ENCODE measurements around the gene SPOCK1.

SPOCK1 gene

DNA sequence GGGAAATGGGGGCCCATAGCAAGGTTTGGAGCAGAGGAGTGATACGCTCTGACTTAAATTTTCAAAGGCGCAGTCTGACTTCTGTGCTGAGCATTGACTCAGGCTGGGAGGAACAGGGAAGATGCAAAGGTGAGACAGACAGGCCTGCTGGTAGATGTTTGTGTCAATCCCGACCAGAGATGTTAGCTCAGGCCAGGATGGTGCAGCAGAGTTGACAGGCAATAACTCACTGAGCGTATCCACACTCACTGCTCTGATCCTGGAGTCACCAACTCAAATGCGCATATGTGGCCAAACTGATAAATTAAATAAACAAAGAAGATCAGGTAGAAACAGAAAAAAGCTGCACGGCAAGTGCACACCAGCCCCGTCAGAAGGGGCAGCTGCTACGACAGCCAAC, 95.3 kb downstream of the SPOCK1 start:
- H3K27ac ChIP-seq (ENCODE audit: low read length) = no peak overlapping the region
- no peaks in the 10 kb centered on the region for H3K9me3 ChIP-seq (ENCODE audit: insufficient read depth, low read depth, low read length)
- no peak overlapping the region for H3K9ac ChIP-seq (ENCODE audit: low read depth, low read length)
- no peak overlapping the region for H3K4me3 ChIP-seq (ENCODE audit: low read length)
- H3K27me3 ChIP-seq (ENCODE audit: insufficient read depth, low read length) = no peaks in the 10 kb centered on the region
- H3K4me1 ChIP-seq (ENCODE audit: insufficient read depth, low read length) = no peaks in the 10 kb centered on the region
- no peaks in the 10 kb centered on the region for H3K36me3 ChIP-seq (ENCODE audit: insufficient read depth, low read depth, low read length)

DNA sequence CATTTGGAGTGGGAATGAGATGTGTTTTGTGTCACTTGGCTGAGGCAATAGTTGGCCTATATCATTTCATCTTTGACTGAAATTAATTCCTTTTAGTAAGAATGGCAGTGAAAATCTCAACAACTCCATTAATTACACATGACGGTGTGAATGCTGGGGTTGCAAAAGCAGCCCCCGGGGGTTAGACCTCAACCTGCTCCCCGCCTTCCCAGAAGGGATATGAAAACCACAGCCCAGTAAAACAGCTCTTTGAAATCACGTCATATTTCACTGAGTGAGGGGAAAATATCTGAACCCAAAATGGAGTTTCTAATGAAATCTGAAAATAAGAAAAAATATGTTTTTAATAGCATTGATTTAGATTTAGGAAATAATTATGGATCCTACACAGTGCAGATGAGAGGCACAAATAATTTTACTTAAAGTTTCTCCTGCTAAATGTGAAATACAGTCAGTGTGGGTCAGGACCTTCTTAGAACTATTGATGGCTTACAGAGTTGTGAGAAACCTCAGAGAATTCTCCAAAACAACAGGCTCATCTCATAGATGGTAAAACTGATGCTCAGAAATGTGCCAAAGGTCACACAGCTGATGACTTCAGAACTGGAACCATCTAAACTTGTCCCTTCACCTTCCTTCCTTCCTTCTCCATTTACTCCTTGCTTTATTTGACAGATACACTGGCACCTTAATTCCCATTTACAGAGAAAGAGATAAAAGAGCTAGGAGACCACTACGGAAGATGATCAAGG, 96.5 kb downstream of the SPOCK1 start:
- Histone ChIP-seq H3K27ac (ENCODE audit: low read length) (no peak overlapping the region), H3K36me3 (ENCODE audit: insufficient read depth, low read depth, low read length) (no peaks in the 10 kb centered on the region), H3K9ac (ENCODE audit: low read depth, low read length) (no peak overlapping the region), H3K4me1 (ENCODE audit: insufficient read depth, low read length) (no peaks in the 10 kb centered on the region), H3K27me3 (ENCODE audit: insufficient read depth, low read length) (no peaks in the 10 kb centered on the region), H3K9me3 (ENCODE audit: insufficient read depth, low read depth, low read length) (no peaks in the 10 kb centered on the region), H3K4me3 (ENCODE audit: low read length) (no peak overlapping the region)

- H3K4me3 ChIP-seq (ENCODE audit: low read length) = no peak overlapping the region
- H3K27ac ChIP-seq (ENCODE audit: low read length) = no peak overlapping the region
- no peaks in the 10 kb centered on the region for H3K36me3 ChIP-seq (ENCODE audit: insufficient read depth, low read depth, low read length)
Measured at GRCh38 chr5:137401946-137402345, 97.2 kb downstream of the SPOCK1 start.

GRCh38 chr5:137400571-137400970, 98.6 kb downstream of the SPOCK1 start:
- H3K4me1 ChIP-seq (ENCODE audit: insufficient read depth, low read length) = no peaks in the 10 kb centered on the region

More at GRCh38 chr5:137401946-137402345, 97.2 kb downstream of the SPOCK1 start:
- H3K27me3 ChIP-seq (ENCODE audit: insufficient read depth, low read length) = no peaks in the 10 kb centered on the region
- H3K4me1 ChIP-seq (ENCODE audit: insufficient read depth, low read length) = no peaks in the 10 kb centered on the region
- no peaks in the 10 kb centered on the region for H3K9me3 ChIP-seq (ENCODE audit: insufficient read depth, low read depth, low read length)
- no peak overlapping the region for H3K9ac ChIP-seq (ENCODE audit: low read depth, low read length)

GRCh38 chr5:137399911-137400310, 99.2 kb downstream of the SPOCK1 start:
- Histone ChIP-seq H3K9ac (ENCODE audit: low read depth, low read length) (no peak overlapping the region), H3K27me3 (ENCODE audit: insufficient read depth, low read length) (no peaks in the 10 kb centered on the region), H3K9me3 (ENCODE audit: insufficient read depth, low read depth, low read length) (no peaks in the 10 kb centered on the region), H3K4me1 (ENCODE audit: insufficient read depth, low read length) (no peaks in the 10 kb centered on the region), H3K27ac (ENCODE audit: low read length) (no peak overlapping the region), H3K4me3 (ENCODE audit: low read length) (no peak overlapping the region), H3K36me3 (ENCODE audit: insufficient read depth, low read depth, low read length) (no peaks in the 10 kb centered on the region)

More at GRCh38 chr5:137400571-137400970, 98.6 kb downstream of the SPOCK1 start:
- Histone ChIP-seq H3K27ac (ENCODE audit: low read length) (no peak overlapping the region), H3K27me3 (ENCODE audit: insufficient read depth, low read length) (no peaks in the 10 kb centered on the region), H3K36me3 (ENCODE audit: insufficient read depth, low read depth, low read length) (no peaks in the 10 kb centered on the region), H3K9ac (ENCODE audit: low read depth, low read length) (no peak overlapping the region), H3K4me3 (ENCODE audit: low read length) (no peak overlapping the region), H3K9me3 (ENCODE audit: insufficient read depth, low read depth, low read length) (no peaks in the 10 kb centered on the region)

DNA sequence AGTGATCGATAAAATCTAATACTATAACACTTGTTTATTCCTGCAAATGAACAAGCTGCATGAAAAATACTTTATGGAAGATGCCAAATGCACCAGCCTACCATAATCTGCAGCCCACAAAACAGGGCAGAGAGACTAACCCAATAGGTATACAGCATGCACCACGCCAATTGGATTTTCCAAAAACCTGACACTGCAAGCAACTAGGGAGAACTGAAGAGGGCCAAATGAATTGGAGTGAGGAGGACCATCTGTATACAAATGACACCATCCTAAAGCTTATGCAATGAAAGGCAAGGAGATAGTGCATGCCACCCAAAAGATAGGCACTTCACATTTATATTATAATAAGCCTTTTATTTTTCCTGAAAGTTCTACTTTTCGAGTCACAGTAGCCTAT, 100.4 kb downstream of the SPOCK1 start:
- Histone ChIP-seq H3K4me1 (ENCODE audit: insufficient read depth, low read length) (no peaks in the 10 kb centered on the region), H3K27me3 (ENCODE audit: insufficient read depth, low read length) (no peaks in the 10 kb centered on the region), H3K36me3 (ENCODE audit: insufficient read depth, low read depth, low read length) (no peaks in the 10 kb centered on the region), H3K4me3 (ENCODE audit: low read length) (no peak overlapping the region), H3K9ac (ENCODE audit: low read depth, low read length) (no peak overlapping the region), H3K27ac (ENCODE audit: low read length) (no peak overlapping the region), H3K9me3 (ENCODE audit: insufficient read depth, low read depth, low read length) (no peaks in the 10 kb centered on the region)

DNA sequence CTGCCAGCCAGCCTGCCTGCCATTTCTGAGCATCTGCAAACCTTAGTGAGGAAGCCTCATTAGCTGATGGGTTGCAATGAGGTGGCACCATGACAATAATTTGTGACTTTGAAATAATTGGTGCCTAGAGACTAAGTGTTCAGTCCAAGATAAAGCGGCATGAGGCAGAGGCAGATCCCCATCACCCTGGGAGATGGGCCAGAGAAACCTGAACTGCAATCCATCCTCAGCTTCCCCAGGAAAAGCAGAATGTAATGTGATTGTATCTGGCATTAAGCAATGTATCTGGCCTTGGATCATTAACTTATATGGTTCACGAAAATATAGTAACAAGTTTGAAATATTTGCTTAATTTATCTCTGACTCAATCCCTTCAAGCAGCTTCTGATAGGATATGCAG, 101.0 kb downstream of the SPOCK1 start:
- Histone ChIP-seq H3K36me3 (ENCODE audit: insufficient read depth, low read depth, low read length) (no peaks in the 10 kb centered on the region), H3K4me3 (ENCODE audit: low read length) (no peak overlapping the region), H3K27ac (ENCODE audit: low read length) (no peak overlapping the region), H3K9me3 (ENCODE audit: insufficient read depth, low read depth, low read length) (no peaks in the 10 kb centered on the region), H3K27me3 (ENCODE audit: insufficient read depth, low read length) (no peaks in the 10 kb centered on the region), H3K9ac (ENCODE audit: low read depth, low read length) (no peak overlapping the region), H3K4me1 (ENCODE audit: insufficient read depth, low read length) (no peaks in the 10 kb centered on the region)

- no peaks in the 10 kb centered on the region for H3K27me3 ChIP-seq (ENCODE audit: insufficient read depth, low read length)
- H3K4me1 ChIP-seq (ENCODE audit: insufficient read depth, low read length) = no peaks in the 10 kb centered on the region
- no peaks in the 10 kb centered on the region for H3K36me3 ChIP-seq (ENCODE audit: insufficient read depth, low read depth, low read length)
- no peak overlapping the region for H3K4me3 ChIP-seq (ENCODE audit: low read length)
- H3K27ac ChIP-seq (ENCODE audit: low read length) = no peak overlapping the region
- no peak overlapping the region for H3K9ac ChIP-seq (ENCODE audit: low read depth, low read length)
- H3K9me3 ChIP-seq (ENCODE audit: insufficient read depth, low read depth, low read length) = no peaks in the 10 kb centered on the region
Measured at GRCh38 chr5:137395011-137395755, 103.9 kb downstream of the SPOCK1 start.

DNA sequence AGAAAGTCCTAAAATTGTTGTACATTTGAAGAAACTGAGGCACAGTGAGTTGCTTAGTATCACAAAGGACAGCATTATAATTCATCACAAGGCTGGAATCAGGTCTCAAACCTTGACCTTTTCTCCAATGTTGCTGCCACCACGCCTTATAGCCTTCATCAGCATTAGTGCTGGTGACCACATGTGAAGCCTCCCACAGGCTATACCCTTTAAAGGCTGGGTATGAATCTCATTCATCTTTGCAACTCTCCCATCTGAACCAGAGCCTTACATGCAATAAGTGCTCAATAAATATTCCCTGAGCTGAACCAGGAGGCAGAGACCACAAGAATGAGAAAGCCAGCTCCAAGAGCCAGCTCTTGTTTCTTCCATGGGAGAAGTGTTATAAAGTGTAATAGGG, 104.7 kb downstream of the SPOCK1 start:
- H3K27ac ChIP-seq (ENCODE audit: low read length) = no peak overlapping the region

DNA sequence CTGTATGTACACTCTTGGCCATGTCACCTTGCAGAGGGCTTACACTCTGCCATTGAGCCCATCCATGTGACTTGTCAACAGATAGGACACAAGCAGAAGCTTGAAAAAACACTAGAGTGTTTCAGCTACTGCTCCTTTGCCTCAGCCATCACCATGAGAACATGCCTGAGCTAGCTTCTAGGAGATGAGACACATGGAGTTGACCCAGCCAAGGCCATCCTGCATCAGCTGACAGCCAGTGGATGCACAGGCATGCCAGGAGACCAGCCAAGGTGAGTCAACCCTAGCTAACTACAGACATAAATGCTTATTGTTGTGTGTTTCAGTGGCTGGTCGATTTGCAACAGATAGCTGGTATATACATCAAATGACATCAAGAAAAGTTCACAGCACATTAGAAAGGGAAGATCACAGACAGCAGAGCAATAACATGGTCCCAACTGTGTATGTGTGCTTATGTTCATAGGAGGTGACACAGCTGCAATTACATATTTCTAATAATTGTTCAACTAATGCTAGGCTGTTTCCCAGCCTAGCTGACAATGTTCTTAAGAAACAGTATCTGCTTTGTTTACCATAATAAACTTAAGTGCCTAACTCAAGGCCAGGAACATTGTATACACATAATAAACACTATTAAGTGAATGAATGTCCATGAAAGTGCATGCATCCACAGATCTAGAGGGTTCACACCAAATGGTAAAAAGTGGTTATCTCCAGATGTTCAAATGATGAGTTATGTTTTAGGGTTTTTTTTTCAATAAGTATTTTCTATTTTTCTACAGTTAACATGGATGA, 105.7 kb downstream of the SPOCK1 start:
- no peak overlapping the region for H3K4me3 ChIP-seq (ENCODE audit: low read length)
- H3K27ac ChIP-seq (ENCODE audit: low read length) = no peak overlapping the region
- no peaks in the 10 kb centered on the region for H3K9me3 ChIP-seq (ENCODE audit: insufficient read depth, low read depth, low read length)
- H3K9ac ChIP-seq (ENCODE audit: low read depth, low read length) = no peak overlapping the region
- no peaks in the 10 kb centered on the region for H3K27me3 ChIP-seq (ENCODE audit: insufficient read depth, low read length)
- no peaks in the 10 kb centered on the region for H3K4me1 ChIP-seq (ENCODE audit: insufficient read depth, low read length)
- H3K36me3 ChIP-seq (ENCODE audit: insufficient read depth, low read depth, low read length) = no peaks in the 10 kb centered on the region

More for the DNA sequence above, 104.7 kb downstream of the SPOCK1 start:
- Histone ChIP-seq H3K27me3 (ENCODE audit: insufficient read depth, low read length) (no peaks in the 10 kb centered on the region), H3K36me3 (ENCODE audit: insufficient read depth, low read depth, low read length) (no peaks in the 10 kb centered on the region), H3K9ac (ENCODE audit: low read depth, low read length) (no peak overlapping the region), H3K9me3 (ENCODE audit: insufficient read depth, low read depth, low read length) (no peaks in the 10 kb centered on the region), H3K4me3 (ENCODE audit: low read length) (no peak overlapping the region), H3K4me1 (ENCODE audit: insufficient read depth, low read length) (no peaks in the 10 kb centered on the region)

GRCh38 chr5:137392261-137392660, 106.9 kb downstream of the SPOCK1 start:
- Histone ChIP-seq H3K27me3 (ENCODE audit: insufficient read depth, low read length) (no peaks in the 10 kb centered on the region), H3K36me3 (ENCODE audit: insufficient read depth, low read depth, low read length) (no peaks in the 10 kb centered on the region), H3K4me1 (ENCODE audit: insufficient read depth, low read length) (no peaks in the 10 kb centered on the region), H3K9ac (ENCODE audit: low read depth, low read length) (no peak overlapping the region), H3K27ac (ENCODE audit: low read length) (no peak overlapping the region), H3K9me3 (ENCODE audit: insufficient read depth, low read depth, low read length) (no peaks in the 10 kb centered on the region), H3K4me3 (ENCODE audit: low read length) (no peak overlapping the region)

All from iPS-20b (cell line).